ENCODE results near the gene SUB1. TPM values are rescaled to one million over a fixed set of nuclear protein-coding genes. Genes with fewer than 3 reads are reported as not detected.

The SUB1 gene
- total RNA-seq, 1 donor from 2014 or later, result 119 TPM

DNA sequence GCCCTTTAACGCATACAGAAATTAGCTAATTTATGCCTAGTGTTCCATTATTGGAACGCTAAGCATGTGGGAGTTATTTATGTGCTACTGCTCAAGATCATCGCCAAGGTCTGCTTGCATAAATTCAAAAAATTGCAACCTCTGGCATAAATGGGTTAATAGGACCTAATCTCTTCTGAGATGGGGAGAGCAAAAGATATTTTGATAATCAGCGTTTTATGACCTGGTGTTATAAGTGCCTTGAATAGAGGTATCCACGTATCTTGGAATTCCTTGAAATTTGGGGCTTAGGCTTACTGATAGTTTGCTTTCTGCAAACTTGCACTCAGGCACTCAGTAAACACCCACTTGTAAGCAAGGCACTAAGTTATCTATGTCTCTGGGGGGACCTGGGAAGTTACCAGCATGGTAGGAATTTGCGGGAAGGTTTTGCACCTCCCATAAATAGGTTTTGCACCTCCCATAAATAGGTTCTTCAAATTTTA, 1.8 kb downstream of the SUB1 start:
- Histone ChIP-seq H3K4me3 (peak overlapping the region; percentile 90), H3K36me3 (peaks cover 34% of the 10 kb centered on the region), H3K27me3 (ENCODE audit: low read depth) (no peaks in the 10 kb centered on the region), H3K27ac (no peak overlapping the region), H3K4me1 (peaks cover 46% of the 10 kb centered on the region), H3K9me3 (no peaks in the 10 kb centered on the region)
- intact Hi-C loops (cut with DNase I), result no loop called here
- DNase-seq, result no peak
- no peak for TF ChIP-seq CTCF (IDR thresholded peaks at IDR 0.05)
- ATAC-seq, result no peak

DNA sequence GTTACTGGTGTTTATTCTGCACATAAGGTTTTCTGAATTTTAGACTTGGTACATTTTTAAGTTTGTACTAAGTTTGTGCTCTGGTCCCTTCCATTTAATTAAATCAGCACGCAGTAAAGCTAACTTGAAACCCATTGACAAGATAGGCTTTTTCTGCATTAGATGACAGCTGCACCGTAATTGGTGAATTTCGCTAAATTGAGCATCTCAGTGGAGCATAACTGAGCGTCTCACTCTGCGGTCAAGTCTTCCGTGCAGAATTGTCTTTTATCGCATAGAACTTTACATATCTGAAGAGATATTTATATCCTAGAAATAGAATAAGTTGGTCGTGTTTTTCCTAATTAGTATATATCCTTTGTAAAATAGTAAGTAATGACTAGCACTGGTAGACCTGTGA, 4.1 kb downstream of the SUB1 start:
- H3K9me3 ChIP-seq, result no peaks in the 10 kb centered on the region
- no peak overlapping the region for H3K27ac ChIP-seq
- no peak overlapping the region for H3K4me3 ChIP-seq
- DNase-seq, result no peak
- H3K36me3 ChIP-seq, result peaks cover 57% of the 10 kb centered on the region
- intact Hi-C loops (cut with DNase I), result no loop called here
- no peak for ATAC-seq
- no peaks in the 10 kb centered on the region for H3K27me3 ChIP-seq (ENCODE audit: low read depth)
- no peak for TF ChIP-seq CTCF (IDR thresholded peaks at IDR 0.05)
- peaks cover 26% of the 10 kb centered on the region for H3K4me1 ChIP-seq

GRCh38 chr5:32589942-32590869, 4.8 kb downstream of the SUB1 start:
- no peak for DNase-seq
- peak; percentile 81 for TF ChIP-seq CTCF (IDR thresholded peaks at IDR 0.05)
- H3K27me3 ChIP-seq (ENCODE audit: low read depth), result no peaks in the 10 kb centered on the region
- no peak overlapping the region for H3K4me3 ChIP-seq
- H3K4me1 ChIP-seq, result peaks cover 20% of the 10 kb centered on the region
- H3K9me3 ChIP-seq, result no peaks in the 10 kb centered on the region
- H3K36me3 ChIP-seq, result peaks cover 65% of the 10 kb centered on the region
- no peak overlapping the region for H3K27ac ChIP-seq
- intact Hi-C loops (cut with DNase I), result loop anchor here (5.0 kb wide), 1 partner anchor 103 kb away; no protein-coding TSS in a partner anchor
- no peak for ATAC-seq

DNA sequence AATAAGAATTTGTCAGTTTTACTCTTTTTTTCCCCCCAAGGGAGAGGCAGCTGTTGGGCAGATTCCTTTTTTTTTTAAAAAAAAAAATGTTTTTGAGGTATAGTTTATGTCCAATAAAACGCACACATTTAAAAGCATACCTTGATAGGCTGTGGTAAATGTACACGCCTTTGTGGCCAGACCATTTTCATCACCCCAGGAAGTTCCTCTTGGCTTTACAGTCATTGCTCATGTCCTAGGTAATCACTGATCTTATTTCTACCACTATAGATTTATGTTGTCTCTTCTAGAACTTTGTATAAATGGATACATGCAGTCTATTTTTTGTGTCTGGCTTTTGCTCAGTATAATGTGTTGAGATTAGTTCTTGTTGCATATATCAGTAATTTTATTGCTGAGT, 9.8 kb downstream of the SUB1 start:
- Histone ChIP-seq H3K4me1 (peaks cover 48% of the 10 kb centered on the region), H3K36me3 (peaks cover 94% of the 10 kb centered on the region), H3K9me3 (no peaks in the 10 kb centered on the region), H3K27me3 (ENCODE audit: low read depth) (no peaks in the 10 kb centered on the region), H3K27ac (no peak overlapping the region), H3K4me3 (no peak overlapping the region)
- ATAC-seq (no peak), DNase-seq (no peak)
- TF ChIP-seq CTCF (IDR thresholded peaks at IDR 0.05), result no peak
- intact Hi-C loops (cut with DNase I), result no loop called here

GRCh38 chr5:32597041-32597629, 11.8 kb downstream of the SUB1 start:
- DNase-seq (no peak), ATAC-seq (no peak)
- no peak overlapping the region for H3K4me3 ChIP-seq
- peaks cover 51% of the 10 kb centered on the region for H3K4me1 ChIP-seq
- peaks cover 96% of the 10 kb centered on the region for H3K36me3 ChIP-seq
- intact Hi-C loops (cut with DNase I), result no loop called here
- TF ChIP-seq CTCF (IDR thresholded peaks at IDR 0.05), result no peak
- H3K27ac ChIP-seq, result no peak overlapping the region
- no peaks in the 10 kb centered on the region for H3K9me3 ChIP-seq
- no peaks in the 10 kb centered on the region for H3K27me3 ChIP-seq (ENCODE audit: low read depth)
